HG03521 (cell line): ENCODE data around the gene ENO2.
"Not testable (repeated sequence)": the region's sequence is repeated elsewhere in the genome, so short reads cannot be mapped to it uniquely, and the experiment has no call there.

Experiments
- ATAC-seq: cut with Tn5 transposase; IDR thresholded peaks from one replicate; pipeline ENCODE4 v1.9.1; 2021; ENCODE audit warnings: mild to moderate bottlenecking, moderate library complexity; ENCODE audit not compliant: unreplicated experiment

ENO2 gene

GRCh38 chr12:6886206-6886999, 28.0 kb upstream of the ENO2 start:
- ATAC-seq = not testable (repeated sequence)

GRCh38 chr12:6887460-6887859, 26.9 kb upstream of the ENO2 start:
- ATAC-seq = no peak

GRCh38 chr12:6888360-6888759, 26.0 kb upstream of the ENO2 start:
- no peak for ATAC-seq

- ATAC-seq = not testable (repeated sequence)
These were observed 25.6 kb upstream of the ENO2 start for GRCh38 chr12:6888794-6889193.

GRCh38 chr12:6889775-6890573, 24.4 kb upstream of the ENO2 start:
- ATAC-seq = not testable (repeated sequence)

GRCh38 chr12:6890789-6891645, 23.4 kb upstream of the ENO2 start:
- ATAC-seq = peak; percentile 91

- no peak for ATAC-seq
These were observed 22.8 kb upstream of the ENO2 start for GRCh38 chr12:6891646-6892001.

- ATAC-seq = not testable (repeated sequence)
These were observed 21.7 kb upstream of the ENO2 start for GRCh38 chr12:6892683-6893082.

GRCh38 chr12:6894321-6894720, 20.1 kb upstream of the ENO2 start:
- ATAC-seq = no peak

- no peak for ATAC-seq
These were observed 17.4 kb upstream of the ENO2 start for GRCh38 chr12:6896846-6897435.

GRCh38 chr12:6899427-6899826, 15.0 kb upstream of the ENO2 start:
- ATAC-seq = no peak

GRCh38 chr12:6899837-6900519, 14.4 kb upstream of the ENO2 start:
- no peak for ATAC-seq

GRCh38 chr12:6902448-6902847, 11.9 kb upstream of the ENO2 start:
- no peak for ATAC-seq

- ATAC-seq = no peak
These were observed 10.7 kb upstream of the ENO2 start for GRCh38 chr12:6903722-6904121.

- ATAC-seq = peak; percentile 96
These were observed 9.8 kb upstream of the ENO2 start, which contains the start of gene LRRC23 for GRCh38 chr12:6904280-6905276. Gene LRRC23, plus strand, starts transcription at chr12:6904822. Its CDS starts 812 bp downstream, at chr12:6905634.

GRCh38 chr12:6905414-6906040, 8.9 kb upstream of the ENO2 start:
- ATAC-seq = no peak

- ATAC-seq = not testable (repeated sequence)
These were observed 6.2 kb upstream of the ENO2 start for GRCh38 chr12:6908141-6908540.

- no peak for ATAC-seq
These were observed 4.8 kb upstream of the ENO2 start for GRCh38 chr12:6909421-6910145.
